NCI-H187 (cell line): ENCODE data around the gene PPP2R5E.
"Not testable (repeated sequence)": the region's sequence is repeated elsewhere in the genome, so short reads cannot be mapped to it uniquely, and the experiment has no call there.

ENCODE experiments used
- DNase-seq, 2 experiments: peaks; one replicate each; lab custom pipeline; 2025; lab: John Stamatoyannopoulos, UW

The PPP2R5E gene

DNA sequence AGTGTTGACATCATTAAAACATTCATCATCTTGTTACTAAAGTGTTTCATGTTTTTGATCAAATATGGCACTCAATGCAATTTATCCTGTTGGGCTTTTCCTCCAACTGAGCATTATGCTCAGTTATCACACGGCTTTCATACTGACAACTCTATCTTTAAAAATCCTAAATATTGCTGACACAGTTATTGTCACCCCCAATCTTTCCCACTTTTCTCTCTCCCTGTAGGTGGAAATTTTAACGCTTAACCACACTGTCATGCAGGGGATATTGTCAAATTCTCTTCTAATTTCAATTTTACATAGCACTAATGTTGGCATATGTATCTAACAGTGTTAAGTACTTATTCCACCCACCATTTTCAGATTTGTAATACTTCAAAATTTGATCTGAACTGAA is 164.7 kb downstream of the PPP2R5E start:
- no peak for DNase-seq

DNA sequence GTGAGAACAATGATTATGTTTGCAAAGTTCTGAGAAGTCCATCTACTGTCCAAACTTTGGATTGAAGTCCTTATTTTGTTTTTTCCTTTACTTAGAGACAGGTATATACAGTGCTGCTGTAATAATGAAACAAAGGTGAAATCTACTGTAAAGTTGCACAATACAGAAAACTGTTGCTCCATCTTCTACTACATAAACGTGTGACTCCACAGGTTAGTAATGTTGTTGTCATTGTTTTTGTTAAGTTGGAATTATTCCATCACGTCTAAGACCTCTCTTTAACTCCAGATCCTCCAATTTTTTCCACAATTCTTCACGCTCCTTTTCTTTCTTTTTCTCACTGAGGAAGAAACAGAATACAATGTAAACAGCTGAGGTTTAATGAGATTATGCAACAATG is 167.4 kb downstream of the PPP2R5E start:
- no peak for DNase-seq

DNA sequence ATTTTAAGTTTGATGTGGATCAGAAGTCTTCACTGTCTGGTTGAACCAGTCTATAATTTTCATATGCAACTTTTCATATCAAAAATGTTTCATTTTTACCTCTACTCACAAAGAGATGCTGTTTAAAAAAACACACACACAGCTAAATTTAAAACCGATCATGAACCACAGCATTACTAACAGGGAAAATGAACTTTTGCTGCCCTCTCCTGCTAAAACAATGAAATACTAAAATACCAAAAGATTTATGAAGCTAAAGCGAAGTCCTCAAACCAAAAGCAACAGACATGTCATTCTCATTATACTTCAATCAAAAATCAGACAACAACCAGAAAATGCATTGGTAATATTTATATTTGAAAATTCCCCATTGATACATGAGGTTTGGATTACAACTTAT is 171.6 kb downstream of the PPP2R5E start:
- DNase-seq: not testable (repeated sequence)

DNA sequence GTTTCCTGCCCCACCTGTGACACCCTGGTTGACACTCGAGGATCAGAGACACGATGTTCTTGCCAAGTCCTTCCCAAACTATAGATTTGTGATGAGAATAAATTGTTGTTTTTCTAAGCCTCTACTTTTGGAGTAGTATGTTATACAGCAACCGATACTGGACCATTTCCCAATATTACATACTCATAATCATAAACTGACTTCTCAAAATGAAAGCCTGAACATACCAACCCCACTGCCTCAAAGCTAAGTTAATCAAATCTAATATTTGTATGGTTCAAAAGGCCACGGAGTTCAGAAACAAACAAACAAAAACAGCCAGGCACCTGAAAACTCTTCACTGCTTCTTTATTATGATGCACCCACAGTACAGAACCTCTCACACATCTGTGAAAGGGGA is 172.1 kb downstream of the PPP2R5E start:
- no peak for DNase-seq

DNA sequence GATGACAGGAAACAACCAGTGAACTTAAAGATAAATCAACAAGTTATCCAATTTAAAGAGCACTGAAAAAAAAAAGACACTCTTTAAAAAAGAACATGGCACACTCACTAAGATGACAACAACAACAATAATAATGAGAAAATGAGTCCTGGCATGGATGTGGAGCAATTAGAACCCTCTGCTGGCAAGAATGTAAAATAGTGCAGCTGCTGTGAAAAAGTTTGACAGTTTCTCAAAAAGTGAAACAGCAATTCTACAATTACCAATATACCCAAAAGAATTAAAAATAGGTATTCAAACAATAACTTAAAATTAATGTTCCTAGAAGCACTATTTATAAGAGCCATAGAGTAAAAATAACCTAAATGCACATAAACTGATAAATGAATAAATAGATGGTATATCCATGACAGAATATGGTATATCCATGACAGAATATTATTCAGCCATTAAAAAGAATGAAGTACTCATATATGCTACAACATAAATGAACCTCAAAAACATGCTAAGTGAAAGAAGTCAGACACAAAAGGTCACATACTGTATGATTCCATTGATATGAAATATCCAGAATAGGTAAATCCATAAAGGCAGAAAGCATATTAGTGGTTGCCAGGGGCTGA is 175.3 kb downstream of the PPP2R5E start:
- DNase-seq: no peak

DNA sequence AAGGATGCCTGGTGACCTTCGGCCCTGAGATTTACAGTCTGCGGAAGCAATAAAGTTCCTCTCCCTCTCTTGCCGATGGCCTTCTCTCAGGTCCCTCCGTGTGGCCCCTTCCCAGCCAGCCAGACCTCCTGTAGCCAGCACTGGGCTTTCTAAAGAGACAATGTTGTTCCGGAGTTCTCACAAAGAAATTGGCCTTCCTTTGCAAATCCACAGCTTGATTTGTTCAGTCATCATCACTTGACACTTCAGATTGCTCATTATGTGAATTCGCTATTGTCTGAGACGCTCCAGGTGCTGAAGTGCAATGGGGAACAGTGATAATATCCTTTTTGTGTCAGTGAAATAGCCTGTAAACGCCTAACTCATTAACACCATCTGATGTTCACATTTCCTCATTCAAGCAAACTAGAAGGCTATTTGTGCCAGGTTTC is 180.8 kb downstream of the PPP2R5E start:
- no peak for DNase-seq

DNA sequence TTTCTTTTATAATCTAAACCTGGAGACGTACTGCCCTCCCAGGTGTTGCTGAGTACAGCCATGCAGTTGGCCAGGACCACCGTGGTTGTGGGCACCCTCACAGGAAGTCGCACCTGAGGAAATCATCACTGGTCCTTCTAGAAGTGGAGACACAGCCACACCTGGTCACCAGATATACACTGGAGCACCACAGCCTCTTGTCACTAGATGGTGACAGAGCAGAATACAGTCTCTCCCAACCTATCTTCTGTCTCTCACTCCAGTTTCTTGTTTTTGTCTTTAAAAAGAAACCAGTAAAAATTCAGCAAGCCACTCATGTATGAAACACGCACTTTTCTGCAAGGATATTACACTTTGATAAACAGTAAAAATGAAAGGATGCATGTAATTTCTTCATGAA is 181.4 kb downstream of the PPP2R5E start:
- DNase-seq: no peak

DNA sequence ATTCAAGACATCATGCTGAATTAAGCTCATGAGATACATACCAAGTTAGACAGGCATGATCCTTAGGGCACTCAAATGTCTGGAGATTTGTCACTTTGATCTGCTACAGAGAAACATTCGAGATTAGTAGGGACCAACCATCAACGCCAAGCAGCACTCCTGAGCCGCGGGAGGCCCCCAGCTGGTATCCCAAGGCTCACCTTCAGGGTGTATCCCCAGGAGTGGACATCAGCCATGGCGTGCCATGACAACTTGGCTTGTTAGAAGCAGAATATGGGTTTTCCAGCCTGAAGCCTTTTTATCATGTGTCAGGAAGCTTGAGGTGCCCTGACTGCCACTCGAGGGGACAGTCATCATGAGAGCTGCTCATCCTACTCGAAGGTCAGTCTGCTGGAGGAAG is 185.3 kb downstream of the PPP2R5E start:
- no peak for DNase-seq

DNA sequence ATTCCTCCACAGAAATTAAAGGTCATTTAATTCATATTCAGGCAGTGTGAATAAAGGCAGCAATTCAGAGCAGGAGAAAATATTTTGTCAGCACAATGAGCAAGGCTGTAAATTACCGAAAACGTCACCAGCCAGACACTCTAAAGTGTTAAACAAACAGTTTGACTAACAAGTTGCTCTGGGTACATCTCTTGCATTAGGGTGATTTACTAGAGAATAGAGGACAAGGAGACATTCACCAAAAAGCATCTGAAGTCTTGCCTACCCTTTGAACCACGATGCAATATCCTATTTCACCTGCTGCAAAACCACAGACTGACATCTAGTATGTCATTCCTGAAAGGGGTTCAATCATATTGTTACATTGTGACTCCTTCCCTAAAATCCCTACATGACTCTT is 197.4 kb downstream of the PPP2R5E start:
- DNase-seq: no peak

DNA sequence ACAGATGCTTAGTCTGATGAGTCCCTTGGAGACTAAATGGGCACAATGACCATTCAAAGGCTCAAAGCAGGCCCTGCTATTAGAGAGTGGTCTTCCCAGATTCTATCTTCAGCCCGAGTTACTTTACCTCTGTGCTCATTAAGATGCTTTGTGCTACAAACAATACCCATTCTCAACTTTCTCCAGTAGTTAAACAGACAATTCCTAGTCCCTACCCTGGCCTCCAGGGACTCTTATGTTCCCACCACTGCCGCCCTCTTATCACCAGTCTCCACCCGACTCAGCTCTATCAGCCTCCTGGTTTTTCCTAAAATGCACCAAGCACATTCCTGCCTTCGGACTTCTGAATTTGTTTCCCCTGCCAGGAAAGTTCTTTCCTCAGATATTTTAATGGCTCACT is 198.8 kb downstream of the PPP2R5E start:
- DNase-seq: no peak

DNA sequence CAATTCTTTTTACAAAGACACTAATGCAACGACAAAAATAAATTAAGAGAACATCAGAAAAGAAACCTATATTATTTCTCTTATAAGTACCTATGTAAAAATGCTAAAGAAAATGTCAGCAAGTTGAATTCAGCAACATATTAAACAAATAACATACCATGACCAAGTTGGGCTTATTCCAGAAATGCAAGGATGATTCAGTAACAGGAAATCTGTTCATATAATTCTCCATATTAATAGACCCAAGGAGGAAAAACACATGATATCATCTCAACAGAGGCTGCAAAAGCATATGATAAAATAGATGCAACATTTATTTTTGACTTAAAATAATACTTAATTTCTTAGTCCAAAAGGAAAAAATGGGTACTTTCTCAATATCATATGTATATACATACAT is 199.3 kb downstream of the PPP2R5E start:
- no peak for DNase-seq

DNA sequence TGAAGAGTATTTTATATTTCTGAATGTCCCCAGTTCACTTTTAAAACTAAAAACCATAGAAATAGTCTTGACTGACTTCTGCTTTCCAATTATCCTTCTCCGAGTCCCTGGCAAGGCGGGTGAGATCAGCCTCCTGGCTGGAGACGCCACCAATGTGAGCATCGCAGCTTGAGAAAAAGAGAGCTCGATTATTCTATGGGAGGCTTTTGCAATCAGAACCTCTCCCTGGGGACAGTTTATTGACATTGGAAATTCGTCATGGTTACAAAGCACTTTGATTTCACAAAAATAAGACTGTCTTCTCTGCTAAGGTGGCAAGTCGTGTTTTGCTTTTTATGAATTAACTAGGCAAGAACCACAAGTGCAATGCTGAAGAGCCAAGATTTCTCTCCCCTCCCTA is 200.8 kb downstream of the PPP2R5E start:
- peak in 1 of 2 experiments; percentile 17 for DNase-seq

DNA sequence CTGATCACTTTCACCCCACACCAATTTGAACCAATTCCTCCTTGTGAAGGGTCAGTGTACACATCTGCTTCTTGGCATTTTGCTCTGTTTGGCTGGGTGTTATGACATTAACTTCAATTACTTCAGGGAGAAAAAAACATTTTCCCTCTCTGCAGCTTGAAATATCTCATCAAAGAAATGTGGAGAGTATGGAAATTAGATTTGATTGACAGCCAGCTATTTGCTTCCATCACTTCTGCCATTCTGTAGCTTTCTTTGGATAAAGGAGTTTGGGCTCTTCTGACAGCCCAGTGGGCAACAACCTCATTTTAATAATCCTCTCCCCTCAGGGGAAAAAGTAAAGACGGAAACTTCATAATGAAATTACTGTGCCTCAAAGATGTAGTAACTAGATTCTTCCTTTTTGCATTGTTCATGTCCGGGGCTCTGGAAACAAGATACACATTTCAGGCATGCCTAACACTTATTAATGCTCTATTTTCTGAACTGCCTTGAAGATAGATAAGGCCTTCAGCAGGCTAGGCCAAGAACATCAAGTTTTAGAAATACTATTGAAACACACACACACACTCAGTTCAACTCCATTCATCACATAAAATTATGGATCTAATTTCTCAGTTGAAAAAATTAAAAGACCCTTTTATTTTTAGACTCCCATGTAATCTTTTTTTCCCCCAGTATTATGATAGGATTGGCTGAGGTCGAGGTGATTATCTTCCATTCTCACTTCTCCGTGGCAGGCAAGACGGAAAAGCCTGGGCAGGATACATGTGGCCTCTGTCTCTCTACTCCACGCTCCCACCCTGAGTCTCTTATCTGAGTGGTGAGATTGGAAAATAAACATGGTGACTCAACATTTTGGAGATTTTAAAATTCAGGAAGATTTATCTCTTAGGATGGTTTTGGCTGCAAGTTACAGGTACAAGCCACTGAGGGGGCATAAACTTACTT is 214.1 kb downstream of the PPP2R5E start:
- no peak for DNase-seq

DNA sequence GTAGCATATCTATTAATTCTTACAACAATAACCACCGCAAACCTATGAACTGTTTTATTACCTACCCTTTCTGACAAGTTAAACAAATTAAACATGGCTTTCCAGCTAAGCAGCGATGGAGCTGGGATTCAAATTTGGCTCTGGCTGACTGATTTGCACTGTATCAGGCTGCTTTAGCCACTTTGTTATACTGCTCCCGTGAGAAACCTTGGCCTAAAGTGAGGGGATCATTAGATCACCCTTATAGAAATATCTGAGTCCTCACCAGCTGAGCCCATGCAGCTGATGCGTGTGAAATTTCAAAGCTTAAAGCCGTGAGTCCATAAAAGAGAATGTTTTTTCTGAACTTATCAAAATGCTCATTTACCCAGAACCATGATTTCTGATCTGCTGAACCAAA is 216.3 kb downstream of the PPP2R5E start:
- no peak for DNase-seq

DNA sequence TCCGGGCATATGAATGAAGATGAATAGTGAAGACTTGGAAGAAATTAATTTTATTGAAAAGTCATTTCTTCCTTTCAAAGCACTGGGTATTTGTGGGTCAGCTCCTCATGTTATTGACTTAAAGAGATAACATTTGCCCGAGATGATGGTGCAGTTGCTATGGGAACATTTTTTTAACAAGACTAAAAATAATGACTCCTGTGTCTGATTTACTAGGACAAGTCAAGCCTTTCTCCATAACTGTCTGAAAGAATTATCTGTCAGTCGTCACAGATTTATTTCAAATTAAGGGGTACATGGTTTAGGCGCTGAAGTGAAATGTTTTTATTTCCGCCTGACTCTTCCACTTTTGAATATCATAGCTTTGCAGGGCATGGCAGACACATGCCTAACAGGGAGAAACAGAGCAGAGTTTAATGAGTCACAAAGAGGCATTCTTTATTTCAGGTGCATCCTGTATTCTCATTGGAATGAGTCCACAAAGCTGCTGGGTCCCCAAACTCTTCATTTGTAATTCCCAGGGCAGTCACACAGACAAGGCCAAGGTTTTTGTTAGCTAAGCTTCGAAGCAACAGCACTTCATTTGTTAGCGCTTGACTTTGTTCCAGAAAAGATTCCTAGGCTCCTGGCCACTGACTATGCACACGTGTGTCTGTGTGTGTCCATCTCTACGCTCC is 220.1 kb downstream of the PPP2R5E start:
- DNase-seq: no peak

DNA sequence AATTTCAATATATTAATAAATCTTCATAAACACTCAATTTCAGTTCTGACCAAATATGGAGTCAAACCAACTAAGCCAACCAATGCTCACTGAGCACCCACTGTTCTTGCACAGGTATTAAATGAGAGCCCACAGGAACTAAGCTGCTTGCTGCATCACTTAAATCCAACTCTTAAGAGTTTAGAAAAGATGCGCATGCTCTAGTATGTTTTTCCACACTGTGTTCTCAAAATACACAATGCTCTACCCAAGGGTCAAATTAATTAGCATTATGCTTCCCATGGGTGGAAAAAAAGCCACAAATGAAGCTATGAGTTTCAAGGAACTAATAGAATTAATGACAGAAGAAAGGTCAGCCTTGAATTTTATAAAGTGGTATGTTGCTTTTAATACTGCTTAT is 220.7 kb downstream of the PPP2R5E start:
- DNase-seq: no peak
